Measurements from ENCODE around the gene ARHGAP26. TPM values are rescaled to one million over a fixed set of nuclear protein-coding genes. Genes with fewer than 3 reads are reported as not detected.
"Not testable (repeated sequence)": the region's sequence is repeated elsewhere in the genome, so short reads cannot be mapped to it uniquely, and the experiment has no call there.

The ARHGAP26 gene
- total and polyA plus RNA-seq, 12 donors: 7.5 to 45.8 (median 37.2) TPM

GRCh38 chr5:143199161-143199560, 429.0 kb downstream of the ARHGAP26 start:
- Histone ChIP-seq H3K27ac (peak overlapping the region in 1 of 10 donors; percentile 24), H3K36me3 (no peaks in the 10 kb centered on the region), H3K27me3 (no peaks in the 10 kb centered on the region), H3K4me1 (peaks cover 2 to 68% (median 44%) of the 10 kb centered on the region in 9 donors), H3K9me3 (peaks cover 0 to 26% (median 6%) of the 10 kb centered on the region in 11 donors), H3K4me3 (no peak overlapping the region)
- TF ChIP-seq CTCF (IDR thresholded peaks at IDR 0.05): no peak
- 94 to 95% methylated on average over 1 of the region's 1 CpG for WGBS, 2 donors
- no peak for DNase-seq
- ATAC-seq: no peak
- intact Hi-C loops (cut with DNase I): no loop called here

GRCh38 chr5:143199843-143200242, 429.7 kb downstream of the ARHGAP26 start:
- no peaks in the 10 kb centered on the region for H3K36me3 ChIP-seq
- no peak for DNase-seq
- no peak overlapping the region for H3K4me3 ChIP-seq
- ATAC-seq: no peak
- intact Hi-C loops (cut with DNase I): loop anchor here in 3 of 10 donors (5.0 to 10.0 kb wide), 2 partner anchors 197 to 205 kb away; partner anchors contain the start of gene NR3C1 (in 2 of the 3)
- TF ChIP-seq CTCF (IDR thresholded peaks at IDR 0.05): no peak
- peak overlapping the region in 2 of 10 donors; percentile 5 to 24 for H3K27ac ChIP-seq
- H3K27me3 ChIP-seq: no peaks in the 10 kb centered on the region
- H3K4me1 ChIP-seq: peaks cover 2 to 71% (median 51%) of the 10 kb centered on the region in 9 donors
- 59 to 62% methylated on average over 2 of the region's 2 CpGs for WGBS, 2 donors
- peaks cover 0 to 26% (median 6%) of the 10 kb centered on the region in 11 donors for H3K9me3 ChIP-seq

- DNase-seq (peak; percentile 40 to 59), ATAC-seq (peak; percentile 89 to 99 (median 96))
- no peaks in the 10 kb centered on the region for H3K27me3 ChIP-seq
- peaks cover 0 to 26% (median 6%) of the 10 kb centered on the region in 11 donors for H3K9me3 ChIP-seq
- TF ChIP-seq CTCF (IDR thresholded peaks at IDR 0.05): no peak
- H3K4me3 ChIP-seq: no peak overlapping the region
- no peaks in the 10 kb centered on the region for H3K36me3 ChIP-seq
- peaks cover 5 to 71% (median 51%) of the 10 kb centered on the region in 9 donors for H3K4me1 ChIP-seq
- H3K27ac ChIP-seq: peak overlapping the region in 4 of 10 donors; percentile 28 to 64 (median 50)
- intact Hi-C loops (cut with DNase I): loop anchor here in 3 of 10 donors (5.0 to 10.0 kb wide), 2 partner anchors 196 to 204 kb away; partner anchors contain the start of gene NR3C1 (in 2 of the 3)
- 35% methylated on average over 1 of the region's 1 CpG for WGBS, 2 donors
Measured at GRCh38 chr5:143200781-143201398, 430.7 kb downstream of the ARHGAP26 start.

GRCh38 chr5:143201589-143201988, 431.4 kb downstream of the ARHGAP26 start:
- 95 to 96% methylated on average over 3 of the region's 3 CpGs for WGBS, 2 donors
- H3K27me3 ChIP-seq: no peaks in the 10 kb centered on the region
- peak overlapping the region in 4 of 10 donors; percentile 28 to 64 (median 50) for H3K27ac ChIP-seq
- no peak overlapping the region for H3K4me3 ChIP-seq
- H3K4me1 ChIP-seq: peaks cover 5 to 72% (median 50%) of the 10 kb centered on the region in 9 donors
- DNase-seq: no peak
- no peak for TF ChIP-seq CTCF (IDR thresholded peaks at IDR 0.05)
- H3K36me3 ChIP-seq: no peaks in the 10 kb centered on the region
- peaks cover 0 to 25% (median 6%) of the 10 kb centered on the region in 11 donors for H3K9me3 ChIP-seq
- intact Hi-C loops (cut with DNase I): loop anchor here in 3 of 10 donors (5.0 to 10.0 kb wide), 2 partner anchors 196 to 203 kb away; partner anchors contain the start of gene NR3C1 (in 2 of the 3)
- no peak for ATAC-seq

GRCh38 chr5:143203301-143203956, 433.3 kb downstream of the ARHGAP26 start:
- peaks cover 5 to 82% (median 66%) of the 10 kb centered on the region in 9 donors for H3K4me1 ChIP-seq
- intact Hi-C loops (cut with DNase I): loop anchor here in 3 of 10 donors (5.0 to 10.0 kb wide), 2 partner anchors 194 to 201 kb away; partner anchors contain the start of gene NR3C1 (in 2 of the 3)
- not testable (repeated sequence) for H3K36me3 ChIP-seq, DNase-seq, H3K9me3 ChIP-seq, H3K27me3 ChIP-seq, H3K4me3 ChIP-seq, ATAC-seq, H3K27ac ChIP-seq
- WGBS, 2 donors: 98 to 99% methylated on average over 4 of the region's 4 CpGs

Data from heart right ventricle (tissue), 16 donors.